Keratinocyte (primary cell): ENCODE data around the gene BICDL1.

ENCODE experiments used
- EZH2 ChIP-seq: IDR thresholded peaks from one replicate; pipeline ENCODE4 v1.6.1; 2012; ENCODE audit warnings: inconsistent platforms, mild to moderate bottlenecking, low read length, moderate library complexity
- TF ChIP-seq, protein P1 (sequence below), 3 experiments: IDR thresholded peaks in 1 of 3; conservative IDR thresholded peaks in 1 of 3; optimal IDR thresholded peaks in 1 of 3; 2 replicates in 2 of 3; 3 replicates in 1 of 3; pipeline versions ENCODE3 to v1.5.1; 2011; ENCODE audit warnings: low read length in 3 of 3, mild to moderate bottlenecking in 3 of 3, moderate library complexity in 2 of 3, control low read depth in 1 of 3, inconsistent platforms in 1 of 3; ENCODE audit not compliant: insufficient read depth in 2 of 3; ENCODE audit errors: extremely low read depth in 1 of 3

DNA sequence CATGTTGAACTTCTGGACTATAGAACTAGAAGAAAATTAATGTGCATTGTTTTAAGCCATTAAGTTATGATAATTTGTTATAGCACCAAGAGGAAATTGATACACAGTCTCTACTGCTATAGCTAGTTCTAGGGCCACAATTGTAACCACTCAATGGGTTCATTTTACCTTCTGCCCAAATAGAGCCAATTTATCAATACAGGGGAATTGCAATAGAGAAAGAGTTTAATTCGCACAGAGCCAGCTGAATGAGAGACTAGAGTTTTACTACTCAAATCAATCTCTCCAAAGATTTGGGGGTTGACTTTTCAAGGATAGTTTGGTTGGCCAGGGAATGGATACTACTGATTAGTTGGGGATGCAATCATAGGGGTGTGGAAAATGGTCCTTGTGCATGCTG lies 31.9 kb upstream of the BICDL1 start:
- TF ChIP-seq, protein P1, sequence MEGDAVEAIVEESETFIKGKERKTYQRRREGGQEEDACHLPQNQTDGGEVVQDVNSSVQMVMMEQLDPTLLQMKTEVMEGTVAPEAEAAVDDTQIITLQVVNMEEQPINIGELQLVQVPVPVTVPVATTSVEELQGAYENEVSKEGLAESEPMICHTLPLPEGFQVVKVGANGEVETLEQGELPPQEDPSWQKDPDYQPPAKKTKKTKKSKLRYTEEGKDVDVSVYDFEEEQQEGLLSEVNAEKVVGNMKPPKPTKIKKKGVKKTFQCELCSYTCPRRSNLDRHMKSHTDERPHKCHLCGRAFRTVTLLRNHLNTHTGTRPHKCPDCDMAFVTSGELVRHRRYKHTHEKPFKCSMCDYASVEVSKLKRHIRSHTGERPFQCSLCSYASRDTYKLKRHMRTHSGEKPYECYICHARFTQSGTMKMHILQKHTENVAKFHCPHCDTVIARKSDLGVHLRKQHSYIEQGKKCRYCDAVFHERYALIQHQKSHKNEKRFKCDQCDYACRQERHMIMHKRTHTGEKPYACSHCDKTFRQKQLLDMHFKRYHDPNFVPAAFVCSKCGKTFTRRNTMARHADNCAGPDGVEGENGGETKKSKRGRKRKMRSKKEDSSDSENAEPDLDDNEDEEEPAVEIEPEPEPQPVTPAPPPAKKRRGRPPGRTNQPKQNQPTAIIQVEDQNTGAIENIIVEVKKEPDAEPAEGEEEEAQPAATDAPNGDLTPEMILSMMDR (optimal IDR thresholded peaks at IDR 0.05 in 1 of 3, IDR thresholded peaks at IDR 0.05 in 1 of 3, conservative IDR thresholded peaks at IDR 0.05 in 1 of 3; ENCODE audit: extremely low read depth in 1 of 3, insufficient read depth in 2 of 3, low read length in 3 of 3): no peak
- no peak for TF ChIP-seq EZH2
